ENCODE results near the gene TBX3. TPM values are rescaled to one million over a fixed set of nuclear protein-coding genes. Genes with fewer than 3 reads are reported as not detected.

The TBX3 gene
- total RNA-seq, 2 experiments from 2014 or later: not detected

DNA sequence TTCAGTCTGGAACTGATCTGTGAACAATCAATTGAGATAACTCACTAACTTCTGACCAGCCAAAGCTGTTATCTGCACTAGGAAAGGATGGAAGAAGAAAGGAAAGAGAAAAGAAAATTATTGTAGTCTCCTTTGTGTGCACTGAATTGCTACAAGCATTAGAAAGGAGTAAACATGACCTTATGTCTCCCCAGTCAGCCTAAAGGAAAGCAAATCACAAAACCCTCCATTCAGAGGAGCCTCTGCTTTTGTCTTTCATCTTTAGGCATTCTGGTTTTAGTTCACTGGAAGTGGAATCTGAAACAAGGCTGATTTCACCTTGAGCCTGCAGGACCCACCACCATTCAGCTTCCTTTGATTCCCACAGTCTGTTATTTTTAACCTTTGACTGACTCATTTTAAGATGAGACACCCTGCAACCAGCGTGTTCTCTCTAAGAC is 26.0 kb downstream of the TBX3 start:
- intact Hi-C loops (cut with micrococcal nuclease; ENCODE audit: unreplicated experiment): no loop called here
- Histone ChIP-seq H3K36me3 (ENCODE audit: insufficient read depth, low read length) (no peaks in the 10 kb centered on the region), H2AFZ (ENCODE audit: low read length) (no peak overlapping the region), H3K4me1 (ENCODE audit: insufficient read depth, low read length, poor library complexity, severe bottlenecking) (no peaks in the 10 kb centered on the region), H3K27ac (ENCODE audit: low read depth, low read length, poor library complexity, severe bottlenecking) (no peak overlapping the region), H3K9me3 (ENCODE audit: low read length) (no peaks in the 10 kb centered on the region), H3K79me2 (ENCODE audit: insufficient read depth, low read depth, low read length) (no peaks in the 10 kb centered on the region), H3K4me3 (ENCODE audit: low read depth, low read length, poor library complexity, severe bottlenecking) (no peak overlapping the region), H3K4me2 (ENCODE audit: low read length) (no peak overlapping the region), H3K9me2 (ENCODE audit: insufficient read depth, low read length) (no peaks in the 10 kb centered on the region), H4K20me1 (ENCODE audit: insufficient read depth, low read length) (no peaks in the 10 kb centered on the region)
- POLR2A ChIA-PET: no interaction called here
- no TSS peak for BruUV-seq (replicated peaks)
- TF ChIP-seq, protein P1, sequence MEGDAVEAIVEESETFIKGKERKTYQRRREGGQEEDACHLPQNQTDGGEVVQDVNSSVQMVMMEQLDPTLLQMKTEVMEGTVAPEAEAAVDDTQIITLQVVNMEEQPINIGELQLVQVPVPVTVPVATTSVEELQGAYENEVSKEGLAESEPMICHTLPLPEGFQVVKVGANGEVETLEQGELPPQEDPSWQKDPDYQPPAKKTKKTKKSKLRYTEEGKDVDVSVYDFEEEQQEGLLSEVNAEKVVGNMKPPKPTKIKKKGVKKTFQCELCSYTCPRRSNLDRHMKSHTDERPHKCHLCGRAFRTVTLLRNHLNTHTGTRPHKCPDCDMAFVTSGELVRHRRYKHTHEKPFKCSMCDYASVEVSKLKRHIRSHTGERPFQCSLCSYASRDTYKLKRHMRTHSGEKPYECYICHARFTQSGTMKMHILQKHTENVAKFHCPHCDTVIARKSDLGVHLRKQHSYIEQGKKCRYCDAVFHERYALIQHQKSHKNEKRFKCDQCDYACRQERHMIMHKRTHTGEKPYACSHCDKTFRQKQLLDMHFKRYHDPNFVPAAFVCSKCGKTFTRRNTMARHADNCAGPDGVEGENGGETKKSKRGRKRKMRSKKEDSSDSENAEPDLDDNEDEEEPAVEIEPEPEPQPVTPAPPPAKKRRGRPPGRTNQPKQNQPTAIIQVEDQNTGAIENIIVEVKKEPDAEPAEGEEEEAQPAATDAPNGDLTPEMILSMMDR (conservative IDR thresholded peaks at IDR 0.05; ENCODE audit: low read length): no peak
- TF ChIP-seq EZH2phosphoT487 (IDR thresholded peaks at IDR 0.05; ENCODE audit: borderline replicate concordance, low read depth, low read length): no peak
- CTCF ChIA-PET (ENCODE audit: unreplicated experiment): no interaction called here
- DNase-seq (ENCODE audit: low spot score): no peak

GRCh38 chr12:114657597-114657920 is 26.4 kb downstream of the TBX3 start:
- H3K4me2 ChIP-seq (ENCODE audit: low read length): no peak overlapping the region
- BruUV-seq (replicated peaks): no TSS peak
- intact Hi-C loops (cut with micrococcal nuclease; ENCODE audit: unreplicated experiment): no loop called here
- DNase-seq (ENCODE audit: low spot score): no peak
- no peaks in the 10 kb centered on the region for H3K36me3 ChIP-seq (ENCODE audit: insufficient read depth, low read length)
- no peaks in the 10 kb centered on the region for H3K9me2 ChIP-seq (ENCODE audit: insufficient read depth, low read length)
- no peaks in the 10 kb centered on the region for H4K20me1 ChIP-seq (ENCODE audit: insufficient read depth, low read length)
- H3K79me2 ChIP-seq (ENCODE audit: insufficient read depth, low read depth, low read length): no peaks in the 10 kb centered on the region
- H3K9me3 ChIP-seq (ENCODE audit: low read length): no peaks in the 10 kb centered on the region
- ChIA-PET CTCF (ENCODE audit: unreplicated experiment) (interaction anchor here (0.6 kb wide), 1 partner anchor 647 kb away, joined by 3 read pairs; no protein-coding TSS in a partner anchor), POLR2A (no interaction called here)
- H3K27ac ChIP-seq (ENCODE audit: low read depth, low read length, poor library complexity, severe bottlenecking): no peak overlapping the region
- H3K4me3 ChIP-seq (ENCODE audit: low read depth, low read length, poor library complexity, severe bottlenecking): no peak overlapping the region
- no peak overlapping the region for H2AFZ ChIP-seq (ENCODE audit: low read length)
- H3K4me1 ChIP-seq (ENCODE audit: insufficient read depth, low read length, poor library complexity, severe bottlenecking): no peaks in the 10 kb centered on the region
- TF ChIP-seq, protein P1 (conservative IDR thresholded peaks at IDR 0.05; ENCODE audit: low read length): no peak
- TF ChIP-seq EZH2phosphoT487 (IDR thresholded peaks at IDR 0.05; ENCODE audit: borderline replicate concordance, low read depth, low read length): no peak

- DNase-seq (ENCODE audit: low spot score): no peak
- no peaks in the 10 kb centered on the region for H3K4me1 ChIP-seq (ENCODE audit: insufficient read depth, low read length, poor library complexity, severe bottlenecking)
- H3K27ac ChIP-seq (ENCODE audit: low read depth, low read length, poor library complexity, severe bottlenecking): no peak overlapping the region
- ChIA-PET POLR2A (no interaction called here), CTCF (ENCODE audit: unreplicated experiment) (interaction anchor here (0.6 kb wide), 1 partner anchor 647 kb away, joined by 3 read pairs; no protein-coding TSS in a partner anchor)
- H3K9me2 ChIP-seq (ENCODE audit: insufficient read depth, low read length): no peaks in the 10 kb centered on the region
- H2AFZ ChIP-seq (ENCODE audit: low read length): no peak overlapping the region
- H3K79me2 ChIP-seq (ENCODE audit: insufficient read depth, low read depth, low read length): no peaks in the 10 kb centered on the region
- H4K20me1 ChIP-seq (ENCODE audit: insufficient read depth, low read length): no peaks in the 10 kb centered on the region
- no peaks in the 10 kb centered on the region for H3K36me3 ChIP-seq (ENCODE audit: insufficient read depth, low read length)
- intact Hi-C loops (cut with micrococcal nuclease; ENCODE audit: unreplicated experiment): no loop called here
- H3K9me3 ChIP-seq (ENCODE audit: low read length): no peaks in the 10 kb centered on the region
- TF ChIP-seq EZH2phosphoT487 (IDR thresholded peaks at IDR 0.05; ENCODE audit: borderline replicate concordance, low read depth, low read length): no peak
- TF ChIP-seq, protein P1 (conservative IDR thresholded peaks at IDR 0.05; ENCODE audit: low read length): no peak
- no peak overlapping the region for H3K4me2 ChIP-seq (ENCODE audit: low read length)
- BruUV-seq (replicated peaks): no TSS peak
- no peak overlapping the region for H3K4me3 ChIP-seq (ENCODE audit: low read depth, low read length, poor library complexity, severe bottlenecking)
Measured at GRCh38 chr12:114656906-114657596, 26.9 kb downstream of the TBX3 start.

Data from OCI-LY7 (cell line).